Measurements from ENCODE around the gene ARHGEF6.

DNA sequence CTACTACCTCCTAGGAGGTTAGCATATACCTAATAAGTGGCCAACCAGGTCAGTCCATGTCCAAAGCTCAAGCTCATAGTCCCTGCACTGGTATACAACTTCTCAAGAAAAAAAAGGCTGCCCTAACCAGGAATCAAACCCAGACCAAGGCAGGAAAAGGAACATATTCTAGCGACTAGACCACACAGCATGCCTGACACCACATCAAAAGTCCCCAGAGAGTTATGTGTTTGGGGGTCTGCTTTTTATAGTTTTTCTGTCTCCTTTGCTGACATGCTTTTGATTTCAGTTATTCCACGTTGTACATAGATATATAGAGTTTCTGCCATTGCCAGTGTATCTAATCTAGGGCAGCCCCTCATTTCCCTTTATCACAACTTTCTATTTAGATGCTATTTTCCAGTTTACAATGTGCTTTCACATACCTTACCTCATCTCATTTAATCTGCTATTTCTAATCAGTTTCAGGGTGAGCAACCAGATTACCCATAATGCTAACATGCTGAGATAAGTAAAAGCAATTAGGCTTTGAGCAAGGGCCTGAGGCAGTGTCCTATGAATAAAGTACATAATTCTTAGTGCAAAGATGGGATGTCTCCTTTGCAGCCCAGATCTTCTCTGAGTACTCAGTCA is 17.8 kb downstream of the ARHGEF6 start:
- TF ChIP-seq POLR2AphosphoS5 (IDR thresholded peaks at IDR 0.05) (no peak), POLR2A (IDR thresholded peaks at IDR 0.05) (no peak)
- TF ChIP-seq, protein P1, sequence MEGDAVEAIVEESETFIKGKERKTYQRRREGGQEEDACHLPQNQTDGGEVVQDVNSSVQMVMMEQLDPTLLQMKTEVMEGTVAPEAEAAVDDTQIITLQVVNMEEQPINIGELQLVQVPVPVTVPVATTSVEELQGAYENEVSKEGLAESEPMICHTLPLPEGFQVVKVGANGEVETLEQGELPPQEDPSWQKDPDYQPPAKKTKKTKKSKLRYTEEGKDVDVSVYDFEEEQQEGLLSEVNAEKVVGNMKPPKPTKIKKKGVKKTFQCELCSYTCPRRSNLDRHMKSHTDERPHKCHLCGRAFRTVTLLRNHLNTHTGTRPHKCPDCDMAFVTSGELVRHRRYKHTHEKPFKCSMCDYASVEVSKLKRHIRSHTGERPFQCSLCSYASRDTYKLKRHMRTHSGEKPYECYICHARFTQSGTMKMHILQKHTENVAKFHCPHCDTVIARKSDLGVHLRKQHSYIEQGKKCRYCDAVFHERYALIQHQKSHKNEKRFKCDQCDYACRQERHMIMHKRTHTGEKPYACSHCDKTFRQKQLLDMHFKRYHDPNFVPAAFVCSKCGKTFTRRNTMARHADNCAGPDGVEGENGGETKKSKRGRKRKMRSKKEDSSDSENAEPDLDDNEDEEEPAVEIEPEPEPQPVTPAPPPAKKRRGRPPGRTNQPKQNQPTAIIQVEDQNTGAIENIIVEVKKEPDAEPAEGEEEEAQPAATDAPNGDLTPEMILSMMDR (IDR thresholded peaks at IDR 0.05) = no peak

Data from breast epithelium (tissue), 3 donors.